CD4-positive, alpha-beta T cell (primary cell): ENCODE measurements around the gene NR2C2. TPM values are rescaled to one million over a fixed set of nuclear protein-coding genes. Genes with fewer than 3 reads are reported as not detected.

Experiments used
- ATAC-seq: fragments of 200-7000 bp; cut with Tn5 transposase; one replicate; pipeline ENCODE4 v1.10.0; 2022; ENCODE audit warnings: mild to moderate bottlenecking; ENCODE audit not compliant: poor library complexity
- CTCF ChIA-PET: fragments of 350-600 bp; sonication (Branson Sonifier 250); formaldehyde crosslinking; loops from one replicate; lab custom pipeline; 2021; ENCODE audit warnings: antibody characterized with exemption, inconsistent platforms; lab: Charles Lee
- POLR2A ChIA-PET: fragments of 350-600 bp; sonication (Branson Sonifier 250); formaldehyde crosslinking; loops from one replicate; lab custom pipeline; 2021; ENCODE audit warnings: antibody characterized with exemption, inconsistent platforms; lab: Charles Lee
- DNase-seq, 14 experiments: peaks; one replicate each; pipeline ENCODE4 v3.0.0-alpha.2; 2013 to 2020; ENCODE audit warnings: mixed read lengths in 2 of 14
- H3K27ac ChIP-seq, 2 donors: one replicate each; pipeline versions ENCODE4 v1.5.1 to v1.7.0; 2013; ENCODE audit warnings: low read length in 2 of 2, low read depth in 1 of 2, mild to moderate bottlenecking in 1 of 2
- H3K27me3 ChIP-seq, 2 experiments: 1 replicate in 1 of 2; 2 replicates in 1 of 2; pipeline versions ENCODE4 v1.6.1 to v1.7.0; 2013; ENCODE audit warnings: low read length in 2 of 2, control low read depth in 1 of 2, mild to moderate bottlenecking in 1 of 2, moderate library complexity in 1 of 2; ENCODE audit not compliant: insufficient read depth in 2 of 2, control insufficient read depth in 1 of 2
- H3K36me3 ChIP-seq: one replicate; pipeline ENCODE4 v1.6.1; 2013; ENCODE audit warnings: low read length, control low read depth; ENCODE audit not compliant: insufficient read depth
- H3K4me1 ChIP-seq: one replicate; pipeline ENCODE4 v1.6.1; 2013; ENCODE audit warnings: low read length, control low read depth; ENCODE audit not compliant: insufficient read depth
- H3K4me3 ChIP-seq: one replicate; pipeline ENCODE4 v1.5.1; 2013; ENCODE audit warnings: mild to moderate bottlenecking, low read length, moderate library complexity
- H3K9me3 ChIP-seq, 2 experiments: 1 replicate in 1 of 2; 2 replicates in 1 of 2; pipeline versions ENCODE4 v1.6.1 to v1.7.0; 2013; ENCODE audit warnings: low read length in 2 of 2, mild to moderate bottlenecking in 2 of 2, control low read depth in 1 of 2, moderate library complexity in 1 of 2; ENCODE audit not compliant: control insufficient read depth in 1 of 2, insufficient read depth in 1 of 2
- H3K27ac Mint-ChIP-seq: one replicate; pipeline ENCODE4 v1.8.0; 2020; ENCODE audit warnings: mixed read lengths
- H3K27me3 Mint-ChIP-seq: one replicate; pipeline ENCODE4 v1.8.0; 2021; ENCODE audit warnings: mixed read lengths
- H3K36me3 Mint-ChIP-seq: one replicate; pipeline ENCODE4 v1.8.0; 2021; ENCODE audit warnings: low read depth, mixed read lengths
- H3K4me1 Mint-ChIP-seq: one replicate; pipeline ENCODE4 v1.8.0; 2021; ENCODE audit warnings: low read depth, mixed read lengths
- H3K4me3 Mint-ChIP-seq: one replicate; pipeline ENCODE4 v1.8.0; 2020; ENCODE audit warnings: mild to moderate bottlenecking, mixed read lengths
- H3K9me3 Mint-ChIP-seq: one replicate; pipeline ENCODE4 v1.8.0; 2020; ENCODE audit warnings: mixed read lengths
- intact Hi-C, 2 experiments: fragments of 100-400 bp; cut with DNase I in 1 of 2; cut with micrococcal nuclease in 1 of 2; formaldehyde crosslinking; loops; one replicate each; pipeline versions ENCODE4 v1.15.1 to v1.9.0; 2023 to 2025; cut with DNase I, micrococcal nuclease
- total RNA-seq, 174 experiments: library from RNA in 2 of 174; stranded (reverse) in 2 of 174; gene quantifications; one replicate each; pipeline ENCODE4 v1.2.3 and lab custom pipeline; 2021 to 2026
- TF ChIP-seq, protein P1 (sequence below): fragments of 200-600 bp; IDR thresholded peaks from one replicate; pipeline ENCODE4 v1.8.0; 2022; ENCODE audit warnings: antibody characterized with exemption, mild to moderate bottlenecking

The NR2C2 gene
- total RNA-seq, 2 experiments from 2014 or later, result 37.0 to 42.1 TPM

- no peaks in the 10 kb centered on the region for H3K27me3 ChIP-seq
- H3K4me1 ChIP-seq, result no peaks in the 10 kb centered on the region
- H3K9me3 ChIP-seq, result no peaks in the 10 kb centered on the region
- intact Hi-C loops, result no loop called here
- H3K27ac ChIP-seq, result no peak overlapping the region
- Mint-ChIP-seq H3K27me3 (no peaks in the 10 kb centered on the region), H3K4me1 (peaks cover 8% of the 10 kb centered on the region), H3K4me3 (no peak overlapping the region), H3K36me3 (peaks cover 95% of the 10 kb centered on the region), H3K9me3 (no peaks in the 10 kb centered on the region), H3K27ac (no peak overlapping the region)
- CTCF ChIA-PET, result no interaction called here
- DNase-seq, result no peak
- peaks cover 96% of the 10 kb centered on the region for H3K36me3 ChIP-seq
- no peak overlapping the region for H3K4me3 ChIP-seq
- TF ChIP-seq, protein P1, sequence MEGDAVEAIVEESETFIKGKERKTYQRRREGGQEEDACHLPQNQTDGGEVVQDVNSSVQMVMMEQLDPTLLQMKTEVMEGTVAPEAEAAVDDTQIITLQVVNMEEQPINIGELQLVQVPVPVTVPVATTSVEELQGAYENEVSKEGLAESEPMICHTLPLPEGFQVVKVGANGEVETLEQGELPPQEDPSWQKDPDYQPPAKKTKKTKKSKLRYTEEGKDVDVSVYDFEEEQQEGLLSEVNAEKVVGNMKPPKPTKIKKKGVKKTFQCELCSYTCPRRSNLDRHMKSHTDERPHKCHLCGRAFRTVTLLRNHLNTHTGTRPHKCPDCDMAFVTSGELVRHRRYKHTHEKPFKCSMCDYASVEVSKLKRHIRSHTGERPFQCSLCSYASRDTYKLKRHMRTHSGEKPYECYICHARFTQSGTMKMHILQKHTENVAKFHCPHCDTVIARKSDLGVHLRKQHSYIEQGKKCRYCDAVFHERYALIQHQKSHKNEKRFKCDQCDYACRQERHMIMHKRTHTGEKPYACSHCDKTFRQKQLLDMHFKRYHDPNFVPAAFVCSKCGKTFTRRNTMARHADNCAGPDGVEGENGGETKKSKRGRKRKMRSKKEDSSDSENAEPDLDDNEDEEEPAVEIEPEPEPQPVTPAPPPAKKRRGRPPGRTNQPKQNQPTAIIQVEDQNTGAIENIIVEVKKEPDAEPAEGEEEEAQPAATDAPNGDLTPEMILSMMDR, result no peak
- POLR2A ChIA-PET, result no interaction called here
- ATAC-seq, result no peak
Measured at GRCh38 chr3:15079091-15079490, 131.7 kb downstream of the NR2C2 start.

DNA sequence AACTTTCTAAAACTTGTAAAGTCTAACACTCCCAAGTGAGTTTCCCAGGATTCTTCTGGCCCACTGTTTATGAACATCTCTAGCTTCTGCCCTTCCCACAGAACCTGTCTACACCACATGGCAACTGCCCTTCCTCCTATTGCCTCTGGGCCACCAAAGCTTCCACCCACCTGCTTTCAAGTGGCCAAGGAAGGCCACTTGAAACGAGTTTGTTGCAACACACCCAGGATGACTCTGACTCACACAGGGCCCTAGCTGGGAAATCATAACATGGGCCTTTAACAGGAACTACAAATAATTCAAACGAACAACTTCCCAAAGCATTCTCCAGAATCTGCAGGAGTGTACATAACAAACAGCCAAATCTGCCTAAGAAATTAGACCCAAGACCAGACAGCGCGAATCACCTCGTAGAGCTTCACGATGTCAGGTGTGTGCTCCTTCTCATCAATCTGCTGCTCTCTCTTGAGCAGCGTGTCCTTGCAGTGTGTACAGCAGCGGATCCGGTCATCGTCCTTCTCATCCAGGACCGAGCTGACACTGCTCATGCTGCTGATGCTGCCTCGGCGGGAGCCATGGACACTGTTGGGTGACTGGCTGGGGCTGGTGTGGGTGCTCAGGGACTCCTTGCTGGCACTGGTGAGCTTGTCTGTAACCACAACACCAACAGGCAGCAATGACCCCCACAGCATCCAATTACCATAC is 134.7 kb downstream of the NR2C2 start:
- Mint-ChIP-seq H3K9me3 (no peaks in the 10 kb centered on the region), H3K27me3 (no peaks in the 10 kb centered on the region), H3K4me3 (no peak overlapping the region), H3K4me1 (peaks cover 8% of the 10 kb centered on the region), H3K36me3 (peaks cover 95% of the 10 kb centered on the region), H3K27ac (no peak overlapping the region)
- Histone ChIP-seq H3K36me3 (peaks cover 94% of the 10 kb centered on the region), H3K9me3 (no peaks in the 10 kb centered on the region), H3K27ac (no peak overlapping the region), H3K4me1 (no peaks in the 10 kb centered on the region), H3K4me3 (no peak overlapping the region), H3K27me3 (no peaks in the 10 kb centered on the region)
- POLR2A ChIA-PET, result no interaction called here
- DNase-seq, result no peak
- TF ChIP-seq, protein P1, result no peak
- CTCF ChIA-PET, result no interaction called here
- intact Hi-C loops, result no loop called here
- ATAC-seq, result no peak

DNA sequence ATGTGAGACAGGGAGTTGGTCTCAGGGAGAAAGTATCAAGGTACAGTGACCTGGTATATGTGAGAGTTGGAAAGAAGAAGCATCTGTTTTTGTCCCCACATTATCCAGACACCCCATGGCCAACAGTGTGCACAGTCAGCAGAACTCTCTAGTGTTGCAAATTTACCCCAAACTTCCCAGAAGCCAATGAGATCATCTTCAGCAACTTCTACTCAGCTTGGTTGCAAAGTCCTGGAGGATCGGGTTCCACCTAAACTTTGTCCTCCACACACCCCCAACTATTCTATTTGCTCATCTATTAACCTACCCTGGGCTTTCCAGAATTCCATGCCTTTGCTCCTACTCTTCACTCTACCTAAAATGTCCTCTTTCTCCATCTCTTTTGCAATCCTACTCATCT is 135.9 kb downstream of the NR2C2 start:
- ChIA-PET CTCF (no interaction called here), POLR2A (interaction anchor here (0.5 kb wide), 1 partner anchor 24 kb away, joined by 4 read pairs; no protein-coding TSS in a partner anchor)
- H3K4me3 ChIP-seq, result no peak overlapping the region
- ATAC-seq (no peak), DNase-seq (no peak)
- no peaks in the 10 kb centered on the region for H3K9me3 Mint-ChIP-seq
- no peak overlapping the region for H3K27ac Mint-ChIP-seq
- no peaks in the 10 kb centered on the region for H3K27me3 ChIP-seq
- H3K27me3 Mint-ChIP-seq, result no peaks in the 10 kb centered on the region
- H3K9me3 ChIP-seq, result no peaks in the 10 kb centered on the region
- H3K4me1 Mint-ChIP-seq, result peaks cover 8% of the 10 kb centered on the region
- H3K4me3 Mint-ChIP-seq, result no peak overlapping the region
- peaks cover 94% of the 10 kb centered on the region for H3K36me3 Mint-ChIP-seq
- H3K36me3 ChIP-seq, result peaks cover 91% of the 10 kb centered on the region
- H3K4me1 ChIP-seq, result no peaks in the 10 kb centered on the region
- intact Hi-C loops, result no loop called here
- TF ChIP-seq, protein P1, result no peak
- H3K27ac ChIP-seq, result no peak overlapping the region
